GM13976 (cell line): ENCODE results near the gene DOCK7.
"Not testable (repeated sequence)": the region's sequence is repeated elsewhere in the genome, so short reads cannot be mapped to it uniquely, and the experiment has no call there.

ENCODE experiments used
- DNase-seq: peaks from one replicate; pipeline ENCODE4 v3.0.0; 2012; ENCODE audit warnings: low spot score
- in situ Hi-C: fragments of 300-500 bp; cut with MboI; formaldehyde crosslinking; loops from one replicate; pipeline ENCODE4 v1.12.0; 2022; ENCODE audit warnings: low sequenced_read_pairs, mixed read lengths, inconsistent platforms; ENCODE audit not compliant: unreplicated experiment
- TF ChIP-seq, protein P1 (sequence below): IDR thresholded peaks from 2 replicates; pipeline ENCODE4 v1.5.1; 2012; ENCODE audit warnings: borderline replicate concordance, mild to moderate bottlenecking; ENCODE audit not compliant: insufficient read depth; ENCODE audit errors: extremely low read depth, missing control alignments, control extremely low read depth

Gene DOCK7

DNA sequence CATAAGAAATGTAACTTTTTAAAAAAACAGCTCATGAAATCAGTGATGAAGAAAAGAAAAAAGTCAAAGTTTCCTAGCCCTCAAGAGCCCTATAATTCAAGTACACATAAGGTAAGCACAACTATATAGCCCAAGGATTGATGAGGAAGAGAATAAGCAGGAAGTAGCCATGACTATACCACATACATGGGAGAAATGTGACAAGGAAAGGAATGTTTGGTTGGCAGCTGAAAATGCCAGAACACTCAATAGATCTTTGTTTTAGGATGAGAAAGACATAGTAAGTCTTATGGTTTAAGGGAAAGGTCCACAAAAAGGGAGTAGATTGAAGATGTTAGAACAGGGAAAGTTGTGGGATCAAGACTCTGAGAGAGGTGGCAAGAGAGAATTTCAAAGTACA, 5.7 kb downstream of the DOCK7 start:
- no peak for DNase-seq
- in situ Hi-C loops = no loop called here
- TF ChIP-seq, protein P1, sequence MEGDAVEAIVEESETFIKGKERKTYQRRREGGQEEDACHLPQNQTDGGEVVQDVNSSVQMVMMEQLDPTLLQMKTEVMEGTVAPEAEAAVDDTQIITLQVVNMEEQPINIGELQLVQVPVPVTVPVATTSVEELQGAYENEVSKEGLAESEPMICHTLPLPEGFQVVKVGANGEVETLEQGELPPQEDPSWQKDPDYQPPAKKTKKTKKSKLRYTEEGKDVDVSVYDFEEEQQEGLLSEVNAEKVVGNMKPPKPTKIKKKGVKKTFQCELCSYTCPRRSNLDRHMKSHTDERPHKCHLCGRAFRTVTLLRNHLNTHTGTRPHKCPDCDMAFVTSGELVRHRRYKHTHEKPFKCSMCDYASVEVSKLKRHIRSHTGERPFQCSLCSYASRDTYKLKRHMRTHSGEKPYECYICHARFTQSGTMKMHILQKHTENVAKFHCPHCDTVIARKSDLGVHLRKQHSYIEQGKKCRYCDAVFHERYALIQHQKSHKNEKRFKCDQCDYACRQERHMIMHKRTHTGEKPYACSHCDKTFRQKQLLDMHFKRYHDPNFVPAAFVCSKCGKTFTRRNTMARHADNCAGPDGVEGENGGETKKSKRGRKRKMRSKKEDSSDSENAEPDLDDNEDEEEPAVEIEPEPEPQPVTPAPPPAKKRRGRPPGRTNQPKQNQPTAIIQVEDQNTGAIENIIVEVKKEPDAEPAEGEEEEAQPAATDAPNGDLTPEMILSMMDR = no peak

DNA sequence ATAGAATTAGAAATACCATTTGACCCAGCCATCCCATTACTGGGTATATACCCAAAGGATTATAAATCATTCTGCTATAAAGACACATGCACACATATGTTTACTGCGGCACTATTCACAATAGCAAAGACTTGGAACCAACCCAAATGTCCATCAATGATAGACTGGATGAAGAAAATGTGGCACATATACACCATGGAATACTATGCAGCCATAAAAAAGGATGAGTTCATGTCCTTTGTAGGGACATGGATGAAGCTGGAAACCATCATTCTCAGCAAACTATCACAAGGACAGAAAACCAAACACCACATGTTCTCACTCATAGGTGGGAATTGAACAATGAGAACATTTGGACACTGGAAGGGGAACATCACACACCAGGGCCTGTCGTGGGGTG, 7.2 kb downstream of the DOCK7 start:
- DNase-seq, in situ Hi-C loops: not testable (repeated sequence)

DNA sequence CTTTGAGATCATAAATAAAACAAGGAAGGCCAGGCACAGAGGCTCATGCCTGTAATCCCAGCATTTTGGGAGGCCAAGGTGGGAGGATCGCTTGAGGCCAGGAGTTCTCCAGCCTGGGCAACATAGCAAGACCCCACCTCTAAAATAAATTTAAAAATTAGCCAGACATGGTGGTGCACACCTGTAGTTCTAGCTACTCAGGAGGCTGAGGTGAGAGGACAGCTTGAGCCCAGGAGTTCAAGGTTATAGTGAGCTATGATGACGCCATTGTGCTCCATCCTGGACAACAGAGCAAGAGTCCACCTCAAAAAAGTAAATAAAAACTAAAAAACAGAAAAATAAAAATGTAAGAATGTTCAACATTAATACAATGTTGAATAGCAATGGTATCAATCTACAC, 10.4 kb downstream of the DOCK7 start:
- in situ Hi-C loops, DNase-seq: not testable (repeated sequence)

DNA sequence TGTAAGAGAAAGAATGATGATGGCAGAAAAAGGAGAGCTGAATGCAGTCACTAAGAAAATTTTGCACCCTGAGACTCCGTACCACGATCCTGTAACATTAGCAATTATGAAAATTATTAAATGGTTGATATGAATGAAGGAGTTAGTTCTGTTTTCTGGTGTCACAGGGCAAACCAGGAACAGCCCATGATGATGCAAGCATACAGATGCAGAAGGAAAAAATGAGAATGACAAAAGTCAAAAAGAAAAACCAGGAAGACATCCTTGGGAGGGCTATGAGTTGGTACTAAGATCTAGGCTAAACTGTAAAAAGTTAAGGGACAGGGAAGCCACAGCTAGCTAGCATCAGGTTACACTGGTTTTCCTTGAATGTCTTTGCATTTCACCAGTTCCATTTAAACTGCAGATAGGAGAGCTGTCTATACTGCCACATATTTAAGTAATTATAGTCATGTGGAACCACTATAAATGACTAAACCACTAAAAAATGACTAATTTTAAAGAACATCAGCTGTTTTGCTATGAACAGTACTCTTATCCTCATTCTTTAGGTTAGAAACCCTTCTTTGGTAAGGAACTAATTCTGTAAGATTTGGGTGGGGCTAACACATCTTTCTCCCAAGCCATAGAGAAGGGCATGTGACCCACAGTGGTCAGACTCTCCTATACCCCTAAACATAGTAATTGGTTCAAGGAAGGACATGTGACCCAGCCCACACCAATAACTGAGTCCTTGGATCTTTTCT, 11.4 kb downstream of the DOCK7 start:
- TF ChIP-seq, protein P1 = no peak
- in situ Hi-C loops = no loop called here
- DNase-seq = no peak

DNA sequence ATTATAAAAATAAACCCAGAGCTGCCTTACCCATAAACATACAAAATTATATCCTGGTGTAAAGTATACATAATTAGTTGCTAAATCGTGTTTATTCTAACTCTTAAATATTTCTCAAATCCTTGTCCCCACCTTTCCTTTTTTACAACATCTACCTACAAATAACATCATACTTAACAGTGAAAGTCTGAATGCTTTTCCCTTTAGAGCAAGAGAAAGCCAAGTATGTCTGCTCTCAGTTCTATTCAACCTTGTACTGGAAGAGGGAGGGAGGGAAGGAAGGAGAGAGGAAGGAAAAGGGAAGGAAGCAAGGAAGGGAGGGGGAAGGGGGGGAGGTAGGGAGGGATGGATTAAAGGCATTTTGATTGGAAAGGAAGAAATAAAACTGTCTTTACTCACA, 14.6 kb downstream of the DOCK7 start:
- TF ChIP-seq, protein P1 = no peak
- in situ Hi-C loops = no loop called here
- no peak for DNase-seq

DNA sequence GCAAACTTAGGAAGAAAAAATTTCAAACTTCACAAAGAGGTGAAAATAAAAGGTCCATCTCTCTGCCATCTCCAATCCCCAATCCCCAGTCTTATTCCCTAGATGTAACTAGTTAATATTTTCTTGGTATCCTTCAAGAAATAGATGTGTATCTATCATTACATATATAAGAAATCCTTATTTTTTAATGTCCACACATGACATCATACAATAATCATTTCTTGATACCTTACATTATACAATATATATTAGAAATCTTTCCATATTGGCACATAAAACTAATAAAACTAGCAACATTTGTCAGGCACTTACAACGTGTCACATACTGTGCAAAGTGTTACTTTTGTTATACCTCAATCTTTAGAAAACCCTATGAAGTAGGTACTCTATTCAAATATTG, 16.2 kb downstream of the DOCK7 start:
- TF ChIP-seq, protein P1 = no peak
- DNase-seq = no peak
- in situ Hi-C loops = no loop called here

DNA sequence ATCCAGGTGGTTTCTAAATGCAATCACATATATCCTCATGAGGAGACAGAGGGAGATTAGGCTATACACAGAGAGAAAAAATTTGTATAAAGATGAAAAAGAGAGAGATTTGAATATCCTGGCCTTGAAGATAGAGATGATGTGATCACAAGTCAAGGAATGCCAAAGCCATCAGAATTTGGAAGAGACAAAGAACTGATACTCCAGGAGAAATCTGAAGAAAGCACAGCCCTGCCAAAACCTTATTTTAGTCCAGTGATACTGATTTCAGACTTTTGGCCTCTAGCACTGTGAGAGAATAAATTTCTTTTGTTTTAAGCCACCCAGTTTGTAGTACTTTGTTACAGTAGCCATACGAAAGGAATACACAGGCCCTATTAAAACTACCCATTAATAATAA, 33.4 kb downstream of the DOCK7 start:
- TF ChIP-seq, protein P1 = no peak
- in situ Hi-C loops = no loop called here
- no peak for DNase-seq

DNA sequence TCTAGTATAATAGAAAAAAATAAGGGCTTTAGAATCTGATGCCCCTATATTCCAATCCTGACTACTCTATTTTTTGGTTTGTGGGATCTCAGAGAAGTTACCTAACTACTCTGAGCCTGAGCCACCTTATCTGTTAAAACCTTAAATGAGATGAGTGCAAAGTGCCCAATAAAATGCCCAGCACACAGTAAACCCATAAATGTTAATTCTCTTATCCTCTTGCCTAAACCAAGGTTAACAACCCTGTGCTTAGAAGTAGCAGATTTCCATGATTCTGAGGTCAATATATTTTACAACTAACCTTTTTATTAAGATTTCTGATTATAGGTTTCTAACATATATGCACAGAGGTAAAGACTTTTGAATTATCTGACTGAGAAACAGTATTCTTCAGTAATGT, 35.8 kb downstream of the DOCK7 start:
- TF ChIP-seq, protein P1 = no peak
- DNase-seq = no peak
- in situ Hi-C loops = no loop called here
